GM23248 (cell line): Measurements from ENCODE around the gene PKLR. TPM values are rescaled to one million over a fixed set of nuclear protein-coding genes. Genes with fewer than 3 reads are reported as not detected.

ENCODE experiments used
- DNase-seq: peaks from one replicate; pipeline ENCODE4 v3.0.0-alpha.2; 2015
- H2AFZ ChIP-seq: fragments of 200-600 bp; sonication (generic); 2 replicates; pipeline ENCODE4 v1.6.1; 2016; ENCODE audit warnings: antibody characterized with exemption
- H3F3A ChIP-seq: fragments of 200-600 bp; sonication (generic); 2 replicates; pipeline ENCODE4 v1.6.1; 2016; ENCODE audit warnings: mild to moderate bottlenecking, antibody characterized with exemption, mixed run types; ENCODE audit not compliant: insufficient read depth
- H3K27ac ChIP-seq: fragments of 200-600 bp; sonication (generic); 2 replicates; pipeline ENCODE4 v1.5.1; 2016; ENCODE audit warnings: mild to moderate bottlenecking
- H3K27me3 ChIP-seq: fragments of 200-600 bp; sonication (generic); replicated peaks from 2 replicates; pipeline ENCODE4 v1.6.1; 2016; ENCODE audit warnings: mild to moderate bottlenecking; ENCODE audit not compliant: insufficient read depth
- H3K36me3 ChIP-seq: fragments of 200-600 bp; sonication (generic); 2 replicates; pipeline ENCODE4 v1.6.1; 2016; ENCODE audit warnings: low read depth, mild to moderate bottlenecking
- H3K4me1 ChIP-seq: fragments of 200-600 bp; sonication (generic); 2 replicates; pipeline ENCODE4 v1.6.1; 2016; ENCODE audit warnings: mild to moderate bottlenecking; ENCODE audit not compliant: insufficient read depth
- H3K4me2 ChIP-seq: fragments of 200-600 bp; sonication (generic); one replicate; pipeline ENCODE4 v1.6.1; 2016; ENCODE audit warnings: mild to moderate bottlenecking; ENCODE audit not compliant: unreplicated experiment
- H3K4me3 ChIP-seq: fragments of 200-600 bp; sonication (generic); 2 replicates; pipeline ENCODE4 v1.5.1; 2016; ENCODE audit warnings: mild to moderate bottlenecking
- H3K79me2 ChIP-seq: fragments of 200-600 bp; sonication (generic); 2 replicates; pipeline ENCODE4 v1.6.1; 2016; ENCODE audit warnings: mild to moderate bottlenecking; ENCODE audit not compliant: insufficient read depth
- H3K9ac ChIP-seq: fragments of 200-600 bp; sonication (generic); 2 replicates; pipeline ENCODE4 v1.6.1; 2016; ENCODE audit warnings: mild to moderate bottlenecking
- H3K9me2 ChIP-seq: fragments of 200-600 bp; sonication (generic); 2 replicates; pipeline ENCODE4 v1.6.1; 2016; ENCODE audit warnings: mixed run types, mild to moderate bottlenecking, moderate library complexity; ENCODE audit not compliant: insufficient read depth
- H3K9me3 ChIP-seq: fragments of 200-600 bp; sonication (generic); one replicate; pipeline ENCODE4 v1.6.1; 2017; ENCODE audit warnings: low read depth
- H4K20me1 ChIP-seq: fragments of 200-600 bp; sonication (generic); 2 replicates; pipeline ENCODE4 v1.6.0; 2016; ENCODE audit not compliant: insufficient read depth
- EZH2 ChIP-seq: fragments of 200-600 bp; sonication (generic); IDR thresholded peaks from 2 replicates; pipeline ENCODE4 v1.6.1; 2018; ENCODE audit warnings: antibody characterized with exemption, mild to moderate bottlenecking; ENCODE audit not compliant: insufficient read depth, poor library complexity, severe bottlenecking
- EZH2phosphoT487 ChIP-seq: fragments of 200-600 bp; sonication (generic); IDR thresholded peaks from 2 replicates; pipeline ENCODE4 v1.6.1; 2018; ENCODE audit warnings: antibody characterized with exemption, moderate library complexity, mild to moderate bottlenecking, low read depth; ENCODE audit not compliant: insufficient read depth
- WGBS, 2 experiments: methylation state at CpG; one replicate each; pipeline ENCODE4 v1.1.6; 2015 to 2017; ENCODE audit warnings: low lambda C conversion rate in 2 of 2, low coverage in 1 of 2; ENCODE audit errors: missing lambda C conversion rate in 2 of 2; 5-methylcytosine and 5-hydroxymethylcytosine counted together
- in situ Hi-C: fragments of 300-500 bp; cut with MboI; formaldehyde crosslinking; loops from 2 replicates; pipeline ENCODE4 v1.15.0; 2020
- polyA plus RNA-seq: library from polyadenylated mRNA; unstranded; fragments of >200 nt; fragmentation: Nextera tagmentation; extraction: Ambion mirVana; gene quantifications from 2 replicates; pipeline ENCODE4 v1.2.1, GENCODE V29; 2016
- total RNA-seq: library from RNA; depleted of rRNA; stranded (reverse); fragments of >200 nt; shearing (Covaris generic); gene quantifications from 2 replicates; pipeline ENCODE4 v1.2.3, GENCODE V29; 2014

Gene PKLR
- total and polyA plus RNA-seq, 2 experiments from 2014 or later, result not detected

DNA sequence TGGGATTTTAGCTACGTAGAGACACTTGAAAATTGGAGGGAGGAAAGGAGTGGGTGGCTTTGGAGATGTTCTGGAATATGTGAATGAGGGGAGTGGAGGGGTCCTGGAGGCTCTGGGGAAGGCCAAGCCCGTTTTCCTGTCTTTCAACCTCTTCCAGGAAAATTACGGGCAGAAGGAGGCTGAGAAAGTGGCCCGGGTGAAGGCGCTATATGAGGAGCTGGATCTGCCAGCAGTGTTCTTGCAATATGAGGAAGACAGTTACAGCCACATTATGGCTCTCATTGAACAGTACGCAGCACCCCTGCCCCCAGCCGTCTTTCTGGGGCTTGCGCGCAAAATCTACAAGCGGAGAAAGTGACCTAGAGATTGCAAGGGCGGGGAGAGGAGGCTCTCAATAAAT, 19.0 kb upstream of the PKLR start:
- TF ChIP-seq EZH2 (no peak), EZH2phosphoT487 (no peak)
- H3K4me1 ChIP-seq, result peaks cover 12% of the 10 kb centered on the region
- peak overlapping the region; percentile 89 for H3K4me3 ChIP-seq
- H3K27me3 ChIP-seq, result no peaks in the 10 kb centered on the region
- in situ Hi-C loops, result no loop called here
- no peaks in the 10 kb centered on the region for H4K20me1 ChIP-seq
- H3K27ac ChIP-seq, result peak overlapping the region; percentile 9; the same call in 1 of the 2 replicates
- peak overlapping the region; percentile 75 for H2AFZ ChIP-seq
- peak overlapping the region; percentile 99 for H3K4me2 ChIP-seq
- peaks cover 17% of the 10 kb centered on the region for H3K79me2 ChIP-seq
- no peaks in the 10 kb centered on the region for H3K36me3 ChIP-seq
- WGBS, 2 experiments, result 23 to 26% methylated on average over 11 of the region's 11 CpGs
- DNase-seq, result no peak
- no peaks in the 10 kb centered on the region for H3K9me2 ChIP-seq
- peak overlapping the region; percentile 83 for H3K9ac ChIP-seq
- H3K9me3 ChIP-seq, result no peaks in the 10 kb centered on the region
- H3F3A ChIP-seq, result peaks cover 8% of the 10 kb centered on the region

DNA sequence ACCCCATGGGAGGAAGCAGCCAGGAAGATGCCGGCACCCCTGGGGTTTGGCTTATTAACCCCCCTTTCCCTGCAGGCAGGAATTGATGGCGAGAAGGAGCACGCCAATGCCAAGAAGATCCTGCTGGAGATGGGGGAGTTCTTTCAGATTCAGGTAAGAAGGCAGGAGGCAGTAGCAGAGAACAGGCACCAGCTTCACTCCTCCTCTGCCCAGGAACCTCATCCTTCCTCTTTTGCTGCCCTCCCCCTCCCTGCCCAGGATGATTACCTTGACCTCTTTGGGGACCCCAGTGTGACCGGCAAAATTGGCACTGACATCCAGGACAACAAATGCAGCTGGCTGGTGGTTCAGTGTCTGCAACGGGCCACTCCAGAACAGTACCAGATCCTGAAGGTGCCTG, 18.3 kb upstream of the PKLR start:
- WGBS, 2 experiments, result 68 to 72% methylated on average over 5 of the region's 5 CpGs
- TF ChIP-seq EZH2 (no peak), EZH2phosphoT487 (no peak)
- H3K27ac ChIP-seq, result no peak overlapping the region
- H3F3A ChIP-seq, result peaks cover 8% of the 10 kb centered on the region
- no peaks in the 10 kb centered on the region for H3K9me3 ChIP-seq
- no peaks in the 10 kb centered on the region for H3K9me2 ChIP-seq
- no peak overlapping the region for H3K4me2 ChIP-seq
- no peaks in the 10 kb centered on the region for H3K36me3 ChIP-seq
- H3K79me2 ChIP-seq, result peaks cover 10% of the 10 kb centered on the region
- no peaks in the 10 kb centered on the region for H3K27me3 ChIP-seq
- H3K9ac ChIP-seq, result no peak overlapping the region
- no peak overlapping the region for H3K4me3 ChIP-seq
- no peak for DNase-seq
- H3K4me1 ChIP-seq, result peaks cover 12% of the 10 kb centered on the region
- in situ Hi-C loops, result no loop called here
- H2AFZ ChIP-seq, result no peak overlapping the region
- H4K20me1 ChIP-seq, result no peaks in the 10 kb centered on the region

DNA sequence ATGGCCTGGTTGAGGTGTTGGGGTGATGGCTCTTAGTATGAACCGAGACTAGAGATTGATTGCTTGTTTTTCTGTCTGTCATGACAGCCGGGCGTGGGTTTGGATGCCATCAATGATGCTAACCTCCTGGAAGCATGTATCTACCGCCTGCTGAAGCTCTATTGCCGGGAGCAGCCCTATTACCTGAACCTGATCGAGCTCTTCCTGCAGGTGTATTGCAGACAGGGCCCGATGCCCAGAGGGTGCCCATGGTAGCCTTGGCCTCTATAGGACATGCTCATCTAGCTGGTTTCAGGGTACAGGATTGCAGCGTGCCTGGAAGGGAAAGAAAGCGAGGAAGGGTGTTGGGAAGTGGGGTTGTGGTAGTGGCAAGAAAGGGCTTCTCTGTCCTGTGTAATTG, 16.8 kb upstream of the PKLR start:
- peaks cover 9% of the 10 kb centered on the region for H3K79me2 ChIP-seq
- H3K27ac ChIP-seq, result no peak overlapping the region
- H3K9me3 ChIP-seq, result no peaks in the 10 kb centered on the region
- no peak overlapping the region for H3K4me3 ChIP-seq
- H3K9me2 ChIP-seq, result no peaks in the 10 kb centered on the region
- no peak overlapping the region for H2AFZ ChIP-seq
- H3K9ac ChIP-seq, result no peak overlapping the region
- peaks cover 12% of the 10 kb centered on the region for H3K4me1 ChIP-seq
- peaks cover 8% of the 10 kb centered on the region for H3F3A ChIP-seq
- H3K27me3 ChIP-seq, result no peaks in the 10 kb centered on the region
- no peak for TF ChIP-seq EZH2phosphoT487
- H3K4me2 ChIP-seq, result no peak overlapping the region
- H3K36me3 ChIP-seq, result no peaks in the 10 kb centered on the region
- no peaks in the 10 kb centered on the region for H4K20me1 ChIP-seq
- WGBS, 2 experiments, result 88 to 93% methylated on average over 9 of the region's 9 CpGs
- in situ Hi-C loops, result no loop called here
- no peak for DNase-seq

DNA sequence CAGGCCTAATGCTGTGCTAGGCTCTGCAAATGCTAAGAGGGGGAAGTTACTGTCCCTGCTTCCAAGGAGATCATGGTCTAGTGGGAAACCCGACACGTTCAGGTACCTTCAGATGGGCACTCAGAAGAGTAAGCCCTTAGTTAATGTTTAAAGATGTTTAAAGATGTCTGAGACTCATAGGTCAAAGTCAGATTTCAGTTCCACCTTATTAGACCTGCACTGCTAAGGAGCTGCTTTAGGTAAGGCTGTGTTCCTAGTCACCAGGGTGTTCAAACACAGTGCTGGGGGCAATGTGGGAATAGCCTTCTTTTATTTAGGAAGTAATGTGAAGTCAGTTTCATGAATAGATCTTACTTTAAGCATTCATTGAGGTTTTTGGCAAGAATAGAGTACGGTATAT, 15.7 kb upstream of the PKLR start:
- Histone ChIP-seq H3K79me2 (peaks cover 8% of the 10 kb centered on the region), H3K9ac (no peak overlapping the region), H3K27me3 (no peaks in the 10 kb centered on the region), H3K4me3 (no peak overlapping the region), H3K4me1 (peaks cover 8% of the 10 kb centered on the region), H2AFZ (no peak overlapping the region), H3K36me3 (no peaks in the 10 kb centered on the region), H4K20me1 (no peaks in the 10 kb centered on the region), H3K9me2 (no peaks in the 10 kb centered on the region), H3K27ac (no peak overlapping the region), H3F3A (peaks cover 5% of the 10 kb centered on the region; the same call in 1 of the 2 replicates), H3K4me2 (no peak overlapping the region), H3K9me3 (no peaks in the 10 kb centered on the region)
- DNase-seq, result no peak
- no peak for TF ChIP-seq EZH2
- no peak for TF ChIP-seq EZH2phosphoT487
- in situ Hi-C loops, result no loop called here
- 97 to 99% methylated on average over 3 of the region's 3 CpGs for WGBS, 2 experiments

DNA sequence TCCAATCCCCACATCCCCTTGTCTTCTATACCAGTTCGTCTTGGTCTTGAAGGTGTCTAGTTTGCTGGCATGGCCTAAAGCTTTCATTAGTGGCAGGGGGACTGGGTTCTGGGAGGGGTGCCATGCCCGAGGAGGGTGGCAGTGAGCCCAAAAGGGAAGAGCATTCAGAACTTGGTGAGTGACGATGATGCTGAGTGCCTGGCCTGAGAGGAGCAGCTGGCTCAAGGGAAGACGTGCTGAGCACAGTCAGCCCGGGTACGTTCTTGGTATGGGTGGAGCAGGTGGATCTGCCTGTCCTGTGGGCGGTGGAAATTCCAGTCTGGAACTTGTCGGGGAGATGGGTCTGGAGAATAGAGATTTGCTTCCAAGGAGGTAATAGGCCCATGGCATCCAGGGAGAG, 12.0 kb upstream of the PKLR start:
- Histone ChIP-seq H4K20me1 (no peaks in the 10 kb centered on the region), H3K79me2 (peaks cover 30% of the 10 kb centered on the region), H3K9me2 (no peaks in the 10 kb centered on the region), H3K27me3 (no peaks in the 10 kb centered on the region), H3K4me1 (peaks cover 9% of the 10 kb centered on the region; the same call in 1 of the 2 replicates), H3K9ac (no peak overlapping the region), H3K4me3 (no peak overlapping the region), H3K9me3 (no peaks in the 10 kb centered on the region), H3K36me3 (no peaks in the 10 kb centered on the region), H3K27ac (no peak overlapping the region), H3K4me2 (no peak overlapping the region), H2AFZ (no peak overlapping the region), H3F3A (0 out of 2 replicates have a peak, but pooled peaks cover under 1% of the 10 kb centered on the region)
- no peak for DNase-seq
- TF ChIP-seq EZH2 (no peak), EZH2phosphoT487 (no peak)
- WGBS, 2 experiments, result 84 to 85% methylated on average over 8 of the region's 8 CpGs
- in situ Hi-C loops, result no loop called here
